Measurements from ENCODE around the gene PALLD.
"Not testable (repeated sequence)": the region's sequence is repeated elsewhere in the genome, so short reads cannot be mapped to it uniquely, and the experiment has no call there.

Gene PALLD

GRCh38 chr4:168794881-168795280 lies 298.0 kb downstream of the PALLD start:
- no peak for DNase-seq (ENCODE audit: low read depth in 2 of 2)

- no peak for DNase-seq (ENCODE audit: low read depth in 2 of 2)
Observed at GRCh38 chr4:168795346-168795745, 298.5 kb downstream of the PALLD start.

DNA sequence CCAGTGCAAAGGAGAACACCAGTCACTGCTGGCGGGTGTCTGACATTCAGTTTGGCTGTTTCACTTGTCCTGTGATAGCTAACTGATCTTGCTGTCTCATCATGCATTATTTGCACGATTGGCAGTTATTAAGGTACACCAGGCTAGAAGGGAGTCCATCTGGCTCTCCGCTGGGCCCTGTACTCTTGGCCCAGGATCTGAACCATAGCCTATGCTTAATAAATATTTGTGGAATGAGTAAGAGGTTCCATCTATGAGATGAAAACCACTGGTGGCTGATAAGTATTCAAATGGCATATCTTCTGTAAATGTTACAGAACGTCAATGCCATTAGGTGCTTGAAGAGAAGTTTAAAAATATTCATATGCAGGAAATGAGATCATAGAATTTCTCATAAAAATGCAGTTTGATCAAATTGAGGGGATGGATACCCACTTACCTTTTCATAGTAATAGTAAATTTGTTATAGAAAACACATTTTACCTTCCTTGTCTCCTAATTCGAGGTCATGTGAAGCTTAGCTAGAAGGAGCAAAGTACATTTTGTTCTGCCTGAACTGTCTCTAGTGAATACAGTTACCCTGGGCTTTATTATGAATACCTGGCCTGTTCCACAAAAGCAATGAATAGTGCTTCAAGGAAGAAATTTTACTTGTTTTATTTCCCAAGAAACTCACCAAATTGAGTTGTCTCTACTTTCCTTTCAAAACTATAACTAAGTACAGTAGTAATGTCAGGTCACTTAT lies 299.7 kb downstream of the PALLD start:
- DNase-seq (ENCODE audit: low read depth in 2 of 2): no peak

DNA sequence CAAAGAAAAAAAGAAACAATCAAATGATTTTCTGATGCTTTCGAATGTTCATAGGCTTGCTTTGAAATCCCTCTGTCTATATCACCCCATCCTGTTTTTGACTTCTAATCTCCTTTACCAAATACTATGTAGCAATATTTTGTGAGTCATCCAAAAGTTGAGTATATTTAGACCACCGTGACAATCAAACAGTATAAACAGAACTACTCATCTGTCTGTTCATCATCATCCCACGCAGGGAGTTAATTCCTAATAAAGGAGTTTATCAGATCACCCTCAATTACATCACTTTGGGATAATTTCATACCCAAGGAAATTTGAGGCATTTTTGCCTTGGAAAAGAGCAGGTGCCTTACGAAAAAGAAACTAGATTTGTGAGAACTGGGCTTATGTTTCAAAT lies 300.3 kb downstream of the PALLD start:
- DNase-seq (ENCODE audit: low read depth in 2 of 2): no peak

- DNase-seq (ENCODE audit: low read depth in 2 of 2): no peak
Observed at GRCh38 chr4:168797738-168798375, 301.0 kb downstream of the PALLD start.

DNA sequence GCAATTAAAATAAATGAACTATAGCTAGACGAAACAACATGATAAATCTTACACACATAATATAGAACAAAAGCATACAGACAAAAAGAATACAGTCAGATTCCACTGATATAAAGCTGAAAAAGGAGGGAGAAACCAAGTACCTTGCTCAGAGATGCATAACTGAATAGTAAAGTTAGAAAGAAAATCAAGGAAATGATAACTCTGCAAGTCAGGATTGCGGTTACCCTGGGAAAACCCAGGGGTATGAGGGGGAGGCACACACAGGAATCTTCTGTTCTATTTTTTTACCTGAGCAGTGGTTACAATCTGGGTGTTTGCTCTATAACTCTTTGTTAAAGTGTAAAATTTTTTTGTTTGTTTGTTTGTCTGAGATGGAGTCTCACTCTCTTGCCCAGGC lies 304.1 kb downstream of the PALLD start:
- no peak for DNase-seq (ENCODE audit: low read depth in 2 of 2)

- DNase-seq (ENCODE audit: low read depth in 2 of 2): no peak
Observed at GRCh38 chr4:168802222-168802621, 305.4 kb downstream of the PALLD start.

GRCh38 chr4:168803052-168803451 lies 306.2 kb downstream of the PALLD start:
- DNase-seq (ENCODE audit: low read depth in 2 of 2): not testable (repeated sequence)

GRCh38 chr4:168803732-168804131 lies 306.9 kb downstream of the PALLD start:
- no peak for DNase-seq (ENCODE audit: low read depth in 2 of 2)

GRCh38 chr4:168804146-168804545 lies 307.3 kb downstream of the PALLD start:
- DNase-seq (ENCODE audit: low read depth in 2 of 2): no peak

DNA sequence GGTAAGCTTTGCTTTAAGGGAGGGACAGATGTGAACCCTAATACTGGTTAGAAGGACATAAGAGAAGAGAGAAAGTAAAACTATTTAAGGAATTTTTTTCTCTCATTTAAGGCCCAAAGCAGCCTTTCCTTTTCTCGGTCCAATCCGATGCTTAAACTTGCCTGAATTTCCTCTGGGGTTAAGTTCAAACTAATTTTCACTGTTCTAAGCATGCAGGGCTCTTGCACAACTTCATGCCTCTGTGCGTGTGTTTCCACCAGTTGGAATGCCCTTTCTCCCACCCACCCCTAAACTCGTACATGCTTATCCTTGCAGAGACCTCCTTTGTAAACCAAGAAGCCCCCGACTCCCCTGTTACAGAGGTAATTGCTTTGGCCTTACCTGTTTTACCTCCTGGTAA lies 308.5 kb downstream of the PALLD start:
- DNase-seq (ENCODE audit: low read depth in 2 of 2): no peak

GRCh38 chr4:168806247-168806646 lies 309.4 kb downstream of the PALLD start:
- DNase-seq (ENCODE audit: low read depth in 2 of 2): not testable (repeated sequence)

DNA sequence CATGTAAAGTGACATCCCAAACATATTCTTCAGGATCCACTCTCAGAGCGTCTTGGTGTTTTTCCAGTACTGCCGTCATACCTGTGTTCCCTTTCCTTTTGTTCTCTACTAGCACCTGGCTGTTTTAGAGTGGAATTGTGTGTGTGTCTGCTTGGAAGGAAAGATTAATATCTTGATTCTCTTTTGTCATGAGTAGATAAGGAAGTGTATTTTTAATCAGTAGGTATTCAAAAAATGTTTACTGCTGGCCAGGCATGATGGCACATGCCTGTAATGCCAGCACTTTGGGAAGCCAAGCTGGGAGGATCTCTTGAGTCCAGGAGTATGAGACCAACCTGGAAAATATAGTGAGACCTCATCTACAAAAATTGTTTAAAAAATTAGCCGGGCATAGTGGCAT lies 314.4 kb downstream of the PALLD start:
- DNase-seq (ENCODE audit: low read depth in 2 of 2): no peak

GRCh38 chr4:168811786-168812651 lies 315.2 kb downstream of the PALLD start:
- no peak for DNase-seq (ENCODE audit: low read depth in 2 of 2)

- DNase-seq (ENCODE audit: low read depth in 2 of 2): no peak
Observed at GRCh38 chr4:168812806-168813205, 316.0 kb downstream of the PALLD start.

DNA sequence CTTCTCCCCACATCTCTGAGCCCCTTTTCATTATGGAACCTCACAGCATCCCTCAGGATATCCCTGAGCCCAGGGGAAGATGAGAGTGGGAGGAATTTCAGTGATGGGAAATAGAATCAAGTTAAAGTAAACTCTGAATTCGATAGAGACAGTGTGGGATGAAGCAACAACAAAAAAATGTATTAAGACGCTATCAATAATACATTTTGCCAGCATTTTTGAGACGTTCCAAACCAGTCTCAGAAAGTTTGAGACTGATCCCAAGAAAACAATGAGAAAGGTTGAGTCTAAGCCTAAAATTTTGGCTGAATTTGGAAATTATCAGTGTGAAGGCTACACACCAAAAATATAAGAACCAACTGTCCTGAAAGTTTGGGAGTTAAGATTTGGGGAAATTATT lies 317.0 kb downstream of the PALLD start:
- no peak for DNase-seq (ENCODE audit: low read depth in 2 of 2)

GRCh38 chr4:168815379-168816345 lies 318.8 kb downstream of the PALLD start:
- no peak for DNase-seq (ENCODE audit: low read depth in 2 of 2)

- DNase-seq (ENCODE audit: low read depth in 2 of 2): no peak
Observed at GRCh38 chr4:168817370-168817769, 320.5 kb downstream of the PALLD start.

DNA sequence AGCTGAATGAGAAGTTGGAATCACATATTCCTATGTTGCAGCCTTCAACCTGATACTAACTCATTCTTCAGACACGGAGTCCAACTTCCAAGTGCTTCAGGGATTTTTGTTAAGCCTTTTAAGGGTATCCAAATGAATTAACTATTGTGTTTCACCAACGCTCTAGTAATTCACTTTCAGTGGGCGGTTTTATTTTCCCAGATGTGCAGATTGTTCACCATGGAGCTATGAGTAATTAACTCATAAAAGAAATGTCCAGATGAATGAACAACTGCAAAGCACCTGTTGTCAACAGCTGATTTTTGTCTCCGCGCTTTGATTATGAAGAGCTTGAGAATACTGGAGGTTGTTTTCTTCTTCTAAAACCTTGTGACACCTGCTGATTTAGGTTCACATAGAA lies 325.6 kb downstream of the PALLD start:
- DNase-seq (ENCODE audit: low read depth in 2 of 2): no peak

DNA sequence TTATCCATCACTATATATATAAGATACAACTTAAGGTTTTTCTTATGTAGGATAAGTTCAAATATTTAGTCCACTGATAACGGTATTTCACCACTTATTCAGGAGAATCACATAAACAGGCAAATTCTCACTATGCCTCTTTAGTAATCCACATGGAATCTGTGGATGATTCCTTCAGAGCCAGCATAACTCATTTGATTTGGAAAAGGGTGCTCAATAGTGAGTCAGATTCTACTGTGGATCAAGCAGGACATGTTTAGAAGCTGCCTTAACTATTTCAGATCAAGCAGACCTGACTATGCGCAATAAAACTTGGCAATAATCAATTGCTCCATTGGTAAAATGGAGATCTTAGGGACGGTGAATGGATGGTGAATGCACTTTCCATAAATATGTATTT lies 329.1 kb downstream of the PALLD start:
- no peak for DNase-seq (ENCODE audit: low read depth in 2 of 2)

DNA sequence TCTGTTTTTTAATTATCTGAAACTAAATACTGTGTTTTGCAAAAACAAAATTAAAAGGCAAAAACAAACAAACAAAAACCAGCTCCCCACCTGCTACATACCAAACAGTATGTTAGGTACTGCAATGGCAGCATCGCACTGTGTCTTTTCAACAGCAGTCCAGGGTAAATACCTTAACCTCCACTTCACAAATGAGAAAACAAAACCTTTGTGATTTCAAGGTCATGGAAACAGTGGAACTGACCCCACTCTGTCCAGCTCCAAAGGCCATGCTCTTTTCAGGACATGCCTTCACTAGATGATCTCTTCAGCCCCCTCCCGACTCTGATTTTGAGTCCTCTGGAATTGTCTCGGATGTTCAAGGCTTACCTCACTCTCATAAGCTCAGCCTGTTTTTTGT lies 329.8 kb downstream of the PALLD start:
- no peak for DNase-seq (ENCODE audit: low read depth in 2 of 2)
